Measurements from ENCODE around the gene DNAH7.

DNA sequence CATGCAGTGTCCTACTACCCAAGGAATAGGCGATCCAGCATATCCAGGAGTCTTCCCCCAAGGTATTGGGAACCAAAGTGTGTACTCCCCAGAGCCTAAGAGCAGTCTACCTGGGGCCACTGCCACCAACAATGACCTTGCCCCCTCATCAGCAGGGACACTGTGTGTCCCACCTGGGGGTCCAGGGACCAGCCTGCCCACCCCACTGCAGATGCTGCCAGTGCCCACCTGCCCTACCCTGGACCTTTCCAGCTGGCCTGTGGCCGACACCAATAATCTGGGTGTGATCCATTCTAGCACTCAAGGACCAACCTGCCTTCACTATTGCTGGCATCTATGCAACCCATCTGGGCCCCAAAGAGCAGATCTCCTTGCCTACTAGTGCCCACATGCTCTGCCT lies 32.2 kb downstream of the DNAH7 start:
- no peak for TF ChIP-seq EGR1 (IDR thresholded peaks at IDR 0.05; ENCODE audit: borderline replicate concordance, low read depth, low read length)
- TF ChIP-seq TAF1 (IDR thresholded peaks at IDR 0.05; ENCODE audit: low read depth, low read length) = no peak
- TF ChIP-seq TBP (IDR thresholded peaks at IDR 0.05; ENCODE audit: low read depth, low read length) = no peak
- TF ChIP-seq EZH2 (IDR thresholded peaks at IDR 0.05; ENCODE audit: low read depth, low read length, severe bottlenecking) = no peak
- TF ChIP-seq, protein P1, sequence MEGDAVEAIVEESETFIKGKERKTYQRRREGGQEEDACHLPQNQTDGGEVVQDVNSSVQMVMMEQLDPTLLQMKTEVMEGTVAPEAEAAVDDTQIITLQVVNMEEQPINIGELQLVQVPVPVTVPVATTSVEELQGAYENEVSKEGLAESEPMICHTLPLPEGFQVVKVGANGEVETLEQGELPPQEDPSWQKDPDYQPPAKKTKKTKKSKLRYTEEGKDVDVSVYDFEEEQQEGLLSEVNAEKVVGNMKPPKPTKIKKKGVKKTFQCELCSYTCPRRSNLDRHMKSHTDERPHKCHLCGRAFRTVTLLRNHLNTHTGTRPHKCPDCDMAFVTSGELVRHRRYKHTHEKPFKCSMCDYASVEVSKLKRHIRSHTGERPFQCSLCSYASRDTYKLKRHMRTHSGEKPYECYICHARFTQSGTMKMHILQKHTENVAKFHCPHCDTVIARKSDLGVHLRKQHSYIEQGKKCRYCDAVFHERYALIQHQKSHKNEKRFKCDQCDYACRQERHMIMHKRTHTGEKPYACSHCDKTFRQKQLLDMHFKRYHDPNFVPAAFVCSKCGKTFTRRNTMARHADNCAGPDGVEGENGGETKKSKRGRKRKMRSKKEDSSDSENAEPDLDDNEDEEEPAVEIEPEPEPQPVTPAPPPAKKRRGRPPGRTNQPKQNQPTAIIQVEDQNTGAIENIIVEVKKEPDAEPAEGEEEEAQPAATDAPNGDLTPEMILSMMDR (IDR thresholded peaks at IDR 0.05; ENCODE audit: control extremely low read depth in 1 of 3, insufficient read depth in 1 of 3, low read depth in 1 of 3, low read length in 3 of 3) = no peak
- no peak for TF ChIP-seq CHD1 (IDR thresholded peaks at IDR 0.05; ENCODE audit: low read depth, low read length)
- no peak for TF ChIP-seq RBBP5 (IDR thresholded peaks at IDR 0.05; ENCODE audit: borderline replicate concordance, low read depth, low read length)
- no peak for TF ChIP-seq SUZ12 (IDR thresholded peaks at IDR 0.05; ENCODE audit: low read length)
- no peak for TF ChIP-seq HDAC6 (IDR thresholded peaks at IDR 0.05; ENCODE audit: low read depth, low read length)
- no peak for TF ChIP-seq BRCA1 (IDR thresholded peaks at IDR 0.05; ENCODE audit: low read depth, low read length)
